ENCODE measurements around the gene PRKAG2.

DNA sequence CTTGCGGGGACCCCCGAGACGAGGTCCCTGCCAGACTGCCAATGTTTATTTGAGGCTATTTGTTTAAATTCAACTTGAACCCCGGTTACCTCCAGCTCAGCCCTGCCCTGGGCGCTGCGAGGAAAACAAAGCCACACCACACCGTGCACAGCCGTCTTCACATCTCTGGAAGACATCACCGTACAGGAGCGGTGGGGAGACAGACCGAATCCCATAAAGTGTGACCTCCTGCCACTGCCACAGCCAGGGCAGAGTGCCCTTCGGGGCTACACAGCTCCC lies 40.0 kb downstream of the PRKAG2 start:
- TF ChIP-seq, protein P1, sequence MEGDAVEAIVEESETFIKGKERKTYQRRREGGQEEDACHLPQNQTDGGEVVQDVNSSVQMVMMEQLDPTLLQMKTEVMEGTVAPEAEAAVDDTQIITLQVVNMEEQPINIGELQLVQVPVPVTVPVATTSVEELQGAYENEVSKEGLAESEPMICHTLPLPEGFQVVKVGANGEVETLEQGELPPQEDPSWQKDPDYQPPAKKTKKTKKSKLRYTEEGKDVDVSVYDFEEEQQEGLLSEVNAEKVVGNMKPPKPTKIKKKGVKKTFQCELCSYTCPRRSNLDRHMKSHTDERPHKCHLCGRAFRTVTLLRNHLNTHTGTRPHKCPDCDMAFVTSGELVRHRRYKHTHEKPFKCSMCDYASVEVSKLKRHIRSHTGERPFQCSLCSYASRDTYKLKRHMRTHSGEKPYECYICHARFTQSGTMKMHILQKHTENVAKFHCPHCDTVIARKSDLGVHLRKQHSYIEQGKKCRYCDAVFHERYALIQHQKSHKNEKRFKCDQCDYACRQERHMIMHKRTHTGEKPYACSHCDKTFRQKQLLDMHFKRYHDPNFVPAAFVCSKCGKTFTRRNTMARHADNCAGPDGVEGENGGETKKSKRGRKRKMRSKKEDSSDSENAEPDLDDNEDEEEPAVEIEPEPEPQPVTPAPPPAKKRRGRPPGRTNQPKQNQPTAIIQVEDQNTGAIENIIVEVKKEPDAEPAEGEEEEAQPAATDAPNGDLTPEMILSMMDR (conservative IDR thresholded peaks at IDR 0.05 in 1 of 2, IDR thresholded peaks at IDR 0.05 in 1 of 2; ENCODE audit: extremely low read depth in 1 of 2, insufficient read depth in 1 of 2, low read depth in 1 of 2, low read length in 2 of 2) = no peak
- no peak for TF ChIP-seq EZH2 (IDR thresholded peaks at IDR 0.05; ENCODE audit: borderline replicate concordance, low read length)

Data from mammary epithelial cell (primary cell).